Measurements from ENCODE around the gene HP. TPM values are rescaled to one million over a fixed set of nuclear protein-coding genes. Genes with fewer than 3 reads are reported as not detected.

HP gene
- total and polyA plus RNA-seq, 2 of the 13 experiments (the other 11 are each of a cell fraction or from before 2014, with no cell fraction given), result 387 to 524 TPM

- TF ChIP-seq RERE (CRISPR knock-in tag; IDR thresholded peaks at IDR 0.05; ENCODE audit: low read depth), result no peak
- no peak for TF ChIP-seq NFATC3 (CRISPR knock-in tag; IDR thresholded peaks at IDR 0.05)
- no peak for TF ChIP-seq TFDP2 (CRISPR knock-in tag; IDR thresholded peaks at IDR 0.05)
- TF ChIP-seq ZNF160 (CRISPR knock-in tag; IDR thresholded peaks at IDR 0.05), result no peak
- no peak for TF ChIP-seq KLF13 (CRISPR knock-in tag; IDR thresholded peaks at IDR 0.05)
- peak; percentile 94 for TF ChIP-seq HNF4A (CRISPR knock-in tag; IDR thresholded peaks at IDR 0.05)
- no peak for TF ChIP-seq ZBTB43 (CRISPR knock-in tag; conservative IDR thresholded peaks at IDR 0.05)
- TF ChIP-seq FOSL2 (CRISPR knock-in tag; IDR thresholded peaks at IDR 0.05), result peak; percentile 77
- TF ChIP-seq HDAC2 (CRISPR knock-in tag; IDR thresholded peaks at IDR 0.05), result no peak
- TF ChIP-seq ZNF121 (CRISPR knock-in tag; IDR thresholded peaks at IDR 0.05), result no peak
- TF ChIP-seq POLR2AphosphoS2 (IDR thresholded peaks at IDR 0.05; ENCODE audit: low read depth, low read length), result no peak
- no peak for TF ChIP-seq RAD21 (CRISPR knock-in tag; IDR thresholded peaks at IDR 0.05)
- no peak for TF ChIP-seq TP53 (CRISPR knock-in tag; conservative IDR thresholded peaks at IDR 0.05)
- no peak for TF ChIP-seq SIN3B (IDR thresholded peaks at IDR 0.05; ENCODE audit: low read length)
- TF ChIP-seq, protein P1, sequence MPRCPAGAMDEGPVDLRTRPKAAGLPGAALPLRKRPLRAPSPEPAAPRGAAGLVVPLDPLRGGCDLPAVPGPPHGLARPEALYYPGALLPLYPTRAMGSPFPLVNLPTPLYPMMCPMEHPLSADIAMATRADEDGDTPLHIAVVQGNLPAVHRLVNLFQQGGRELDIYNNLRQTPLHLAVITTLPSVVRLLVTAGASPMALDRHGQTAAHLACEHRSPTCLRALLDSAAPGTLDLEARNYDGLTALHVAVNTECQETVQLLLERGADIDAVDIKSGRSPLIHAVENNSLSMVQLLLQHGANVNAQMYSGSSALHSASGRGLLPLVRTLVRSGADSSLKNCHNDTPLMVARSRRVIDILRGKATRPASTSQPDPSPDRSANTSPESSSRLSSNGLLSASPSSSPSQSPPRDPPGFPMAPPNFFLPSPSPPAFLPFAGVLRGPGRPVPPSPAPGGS (CRISPR knock-in tag; IDR thresholded peaks at IDR 0.05), result no peak
- no peak for TF ChIP-seq ZNF598 (CRISPR knock-in tag; IDR thresholded peaks at IDR 0.05; ENCODE audit: borderline replicate concordance)
- no peak for TF ChIP-seq KDM1A (CRISPR knock-in tag; IDR thresholded peaks at IDR 0.05)
- TF ChIP-seq PRDM4 (CRISPR knock-in tag; IDR thresholded peaks at IDR 0.05; ENCODE audit: borderline replicate concordance), result no peak
These were observed 29.6 kb downstream of the HP start (continued) for GRCh38 chr16:72083778-72084404.

All from HepG2 (cell line).